Neural cell (in vitro differentiated cells): ENCODE results near the gene COL3A1. TPM values are rescaled to one million over a fixed set of nuclear protein-coding genes. Genes with fewer than 3 reads are reported as not detected.

ENCODE experiments used
- H2AFZ ChIP-seq: fragments of 200-600, 300-800 bp; sonication (generic), shearing (Covaris generic); 2 replicates; pipeline ENCODE4 v1.6.0; 2014; ENCODE audit warnings: low read depth, mild to moderate bottlenecking, antibody characterized with exemption, low read length, moderate library complexity
- H3F3A ChIP-seq: fragments of 200-600 bp; shearing (Covaris generic); 2 replicates; pipeline ENCODE4 v1.6.1; 2016; ENCODE audit warnings: mild to moderate bottlenecking, moderate library complexity, mixed read lengths, antibody characterized with exemption, low read length; ENCODE audit not compliant: insufficient read depth, poor library complexity, severe bottlenecking
- H3K27ac ChIP-seq: fragments of 200-600, 300-800 bp; sonication (generic), shearing (Covaris generic); 2 replicates; pipeline ENCODE4 v1.5.1; 2014; ENCODE audit warnings: mild to moderate bottlenecking, low read length, moderate library complexity
- H3K27me3 ChIP-seq: fragments of 300-800, 200-600 bp; sonication (generic), shearing (Covaris generic); 2 replicates; pipeline ENCODE4 v1.6.0; 2014; ENCODE audit warnings: mild to moderate bottlenecking, low read depth, low read length, moderate library complexity; ENCODE audit not compliant: insufficient read depth
- H3K36me3 ChIP-seq: fragments of 300-800, 200-600 bp; sonication (generic), shearing (Covaris generic); 2 replicates; pipeline ENCODE4 v1.5.1; 2014; ENCODE audit warnings: mild to moderate bottlenecking, antibody characterized with exemption, low read length, moderate library complexity; ENCODE audit not compliant: insufficient read depth
- H3K4me2 ChIP-seq: fragments of 300-800, 200-600 bp; sonication (generic), shearing (Covaris generic); 2 replicates; pipeline ENCODE4 v1.6.0; 2014; ENCODE audit warnings: mild to moderate bottlenecking, low read length
- H3K4me3 ChIP-seq: fragments of 300-800, 200-600 bp; sonication (generic), shearing (Covaris generic); 2 replicates; pipeline ENCODE4 v1.5.1; 2014; ENCODE audit warnings: mild to moderate bottlenecking, low read length, moderate library complexity
- H3K79me2 ChIP-seq: fragments of 200-600 bp; shearing (Covaris generic); replicated peaks from 2 replicates; pipeline ENCODE4 v1.6.0; 2014; ENCODE audit warnings: mild to moderate bottlenecking, low read length, moderate library complexity; ENCODE audit not compliant: insufficient read depth
- H3K9ac ChIP-seq: fragments of 300-800, 200-600 bp; sonication (generic), shearing (Covaris generic); 2 replicates; pipeline ENCODE4 v1.6.1; 2016; ENCODE audit warnings: mild to moderate bottlenecking, low read length, mixed read lengths
- H3K9me2 ChIP-seq: fragments of 200-600 bp; shearing (Covaris generic); 2 replicates; pipeline ENCODE4 v1.6.1; 2016; ENCODE audit warnings: mild to moderate bottlenecking, low read length, mixed read lengths; ENCODE audit not compliant: insufficient read depth
- H3K9me3 ChIP-seq: fragments of 200-600, 300-800 bp; sonication (generic), shearing (Covaris generic); 2 replicates; pipeline ENCODE4 v1.6.1; 2016; ENCODE audit warnings: mild to moderate bottlenecking, mixed run types, low read length, moderate library complexity, mixed read lengths
- H4K20me1 ChIP-seq: fragments of 200-600 bp; shearing (Covaris generic); 2 replicates; pipeline ENCODE4 v1.6.1; 2016; ENCODE audit warnings: mild to moderate bottlenecking, mixed run types; ENCODE audit not compliant: insufficient read depth
- CTCF ChIP-seq: fragments of 450-650 bp; IDR thresholded peaks from 2 replicates; pipeline ENCODE4 v1.5.1; 2014; ENCODE audit warnings: antibody characterized with exemption, mild to moderate bottlenecking, moderate library complexity; ENCODE audit not compliant: poor library complexity, severe bottlenecking
- EP300 ChIP-seq: fragments of 450-650 bp; conservative IDR thresholded peaks from 2 replicates; pipeline ENCODE4 v1.6.1; 2014; ENCODE audit warnings: antibody characterized with exemption, mild to moderate bottlenecking, moderate library complexity; ENCODE audit not compliant: poor library complexity, severe bottlenecking
- EZH2 ChIP-seq: fragments of 200-600, 300-800 bp; shearing (Covaris generic), sonication (generic); IDR thresholded peaks from 2 replicates; pipeline ENCODE4 v1.6.1; 2014; ENCODE audit warnings: antibody characterized with exemption, low read length, borderline replicate concordance, mild to moderate bottlenecking; ENCODE audit not compliant: insufficient read depth, poor library complexity, severe bottlenecking
- MXI1 ChIP-seq: fragments of 450-650 bp; conservative IDR thresholded peaks from 2 replicates; pipeline ENCODE4 v1.6.1; 2014; ENCODE audit warnings: antibody characterized with exemption, mild to moderate bottlenecking; ENCODE audit not compliant: poor library complexity, severe bottlenecking
- POLR2AphosphoS5 ChIP-seq: IDR thresholded peaks from 2 replicates; pipeline ENCODE4 v1.6.1; 2012
- RAD21 ChIP-seq: fragments of 450-650 bp; conservative IDR thresholded peaks from 2 replicates; pipeline ENCODE4 v1.6.1; 2014; ENCODE audit warnings: antibody characterized with exemption, mild to moderate bottlenecking, moderate library complexity
- SMC3 ChIP-seq: fragments of 450-650 bp; conservative IDR thresholded peaks from 2 replicates; pipeline ENCODE4 v1.6.1; 2014; ENCODE audit warnings: antibody characterized with exemption, mild to moderate bottlenecking, moderate library complexity; ENCODE audit not compliant: poor library complexity
- TAF1 ChIP-seq: IDR thresholded peaks from 2 replicates; pipeline ENCODE4 v1.6.1; 2012; ENCODE audit warnings: low read depth
- polyA plus RNA-seq: library from polyadenylated mRNA; depleted of rRNA; stranded (reverse); fragments of >200 nt; gene quantifications from 2 replicates; pipeline ENCODE4 v1.2.3, GENCODE V29; 2014
- TF ChIP-seq, protein P1 (sequence below): IDR thresholded peaks from 2 replicates; pipeline ENCODE4 v1.6.1; 2012; ENCODE audit warnings: borderline replicate concordance

The COL3A1 gene
- polyA plus RNA-seq, 1 donor from 2014 or later: 1.3 TPM

DNA sequence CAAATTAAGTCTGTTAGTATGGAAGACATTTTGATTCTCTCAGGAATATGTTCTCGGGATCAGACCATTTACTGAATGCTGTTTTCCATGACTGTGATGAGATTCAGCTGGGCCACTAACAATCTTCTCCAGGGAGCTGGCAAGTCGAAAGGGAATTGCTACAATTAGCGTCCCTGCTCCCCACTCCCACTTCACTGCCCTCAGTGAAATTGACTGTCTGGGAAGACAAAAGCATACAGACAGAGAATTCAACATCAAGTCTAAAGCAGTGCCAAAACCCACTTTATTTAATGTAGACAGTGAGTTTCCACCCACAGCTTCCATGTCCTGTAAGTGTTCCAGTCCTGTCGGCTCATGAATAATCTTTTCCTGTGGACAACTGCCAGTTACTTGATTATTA, 34.0 kb upstream of the COL3A1 start:
- Histone ChIP-seq H3K9me2 (no peaks in the 10 kb centered on the region), H3F3A (no peaks in the 10 kb centered on the region), H2AFZ (no peak overlapping the region), H3K27ac (no peak overlapping the region), H3K4me3 (no peak overlapping the region), H3K79me2 (no peaks in the 10 kb centered on the region), H3K9ac (no peak overlapping the region), H3K9me3 (no peaks in the 10 kb centered on the region), H3K4me2 (no peak overlapping the region), H3K36me3 (no peaks in the 10 kb centered on the region), H4K20me1 (no peaks in the 10 kb centered on the region), H3K27me3 (no peaks in the 10 kb centered on the region)
- TF ChIP-seq, protein P1, sequence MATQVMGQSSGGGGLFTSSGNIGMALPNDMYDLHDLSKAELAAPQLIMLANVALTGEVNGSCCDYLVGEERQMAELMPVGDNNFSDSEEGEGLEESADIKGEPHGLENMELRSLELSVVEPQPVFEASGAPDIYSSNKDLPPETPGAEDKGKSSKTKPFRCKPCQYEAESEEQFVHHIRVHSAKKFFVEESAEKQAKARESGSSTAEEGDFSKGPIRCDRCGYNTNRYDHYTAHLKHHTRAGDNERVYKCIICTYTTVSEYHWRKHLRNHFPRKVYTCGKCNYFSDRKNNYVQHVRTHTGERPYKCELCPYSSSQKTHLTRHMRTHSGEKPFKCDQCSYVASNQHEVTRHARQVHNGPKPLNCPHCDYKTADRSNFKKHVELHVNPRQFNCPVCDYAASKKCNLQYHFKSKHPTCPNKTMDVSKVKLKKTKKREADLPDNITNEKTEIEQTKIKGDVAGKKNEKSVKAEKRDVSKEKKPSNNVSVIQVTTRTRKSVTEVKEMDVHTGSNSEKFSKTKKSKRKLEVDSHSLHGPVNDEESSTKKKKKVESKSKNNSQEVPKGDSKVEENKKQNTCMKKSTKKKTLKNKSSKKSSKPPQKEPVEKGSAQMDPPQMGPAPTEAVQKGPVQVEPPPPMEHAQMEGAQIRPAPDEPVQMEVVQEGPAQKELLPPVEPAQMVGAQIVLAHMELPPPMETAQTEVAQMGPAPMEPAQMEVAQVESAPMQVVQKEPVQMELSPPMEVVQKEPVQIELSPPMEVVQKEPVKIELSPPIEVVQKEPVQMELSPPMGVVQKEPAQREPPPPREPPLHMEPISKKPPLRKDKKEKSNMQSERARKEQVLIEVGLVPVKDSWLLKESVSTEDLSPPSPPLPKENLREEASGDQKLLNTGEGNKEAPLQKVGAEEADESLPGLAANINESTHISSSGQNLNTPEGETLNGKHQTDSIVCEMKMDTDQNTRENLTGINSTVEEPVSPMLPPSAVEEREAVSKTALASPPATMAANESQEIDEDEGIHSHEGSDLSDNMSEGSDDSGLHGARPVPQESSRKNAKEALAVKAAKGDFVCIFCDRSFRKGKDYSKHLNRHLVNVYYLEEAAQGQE: peak; percentile 76
- no peak for TF ChIP-seq TAF1

GRCh38 chr2:188944442-188944841, 29.7 kb upstream of the COL3A1 start:
- H3K9me3 ChIP-seq: no peaks in the 10 kb centered on the region
- no peaks in the 10 kb centered on the region for H4K20me1 ChIP-seq
- H2AFZ ChIP-seq: no peak overlapping the region
- no peaks in the 10 kb centered on the region for H3K27me3 ChIP-seq
- H3K9ac ChIP-seq: no peak overlapping the region
- no peaks in the 10 kb centered on the region for H3F3A ChIP-seq
- no peak overlapping the region for H3K4me3 ChIP-seq
- H3K4me2 ChIP-seq: no peak overlapping the region
- H3K27ac ChIP-seq: no peak overlapping the region
- TF ChIP-seq, protein P1: no peak
- TF ChIP-seq EZH2: no peak
- no peak for TF ChIP-seq SMC3
- no peak for TF ChIP-seq RAD21
- TF ChIP-seq TAF1: no peak
- no peak for TF ChIP-seq EP300
- TF ChIP-seq POLR2AphosphoS5: no peak
- no peak for TF ChIP-seq MXI1
- no peak for TF ChIP-seq CTCF
- no peaks in the 10 kb centered on the region for H3K79me2 ChIP-seq
- H3K9me2 ChIP-seq: no peaks in the 10 kb centered on the region
- H3K36me3 ChIP-seq: no peaks in the 10 kb centered on the region
